Activated CD4-positive, alpha-beta memory T cell treated with anti-CD3 and anti-CD28 coated beads, Interleukin-2, amount 10 ng/mL, durations not matched to agents 7 days and 5 days (primary cell): ENCODE data around the gene GAS2L1. TPM values are rescaled to one million over a fixed set of nuclear protein-coding genes. Genes with fewer than 3 reads are reported as not detected.
A peak's percentile ranks its signal among the peaks of the same experiment; 100 is the strongest.

ENCODE experiments used
- CTCF ChIA-PET: fragments of 350-600 bp; sonication (Branson Sonifier 250); formaldehyde crosslinking; loops from one replicate; lab custom pipeline; 2021; ENCODE audit warnings: antibody characterized with exemption, inconsistent platforms; lab: Charles Lee
- POLR2A ChIA-PET: fragments of 350-600 bp; sonication (Branson Sonifier 250); formaldehyde crosslinking; loops from one replicate; lab custom pipeline; 2021; ENCODE audit warnings: antibody characterized with exemption; lab: Charles Lee
- DNase-seq: peaks from one replicate; pipeline ENCODE4 v3.0.0-alpha.2; 2020
- H3K27ac Mint-ChIP-seq: one replicate; pipeline ENCODE4 v1.8.0; 2021; ENCODE audit warnings: mild to moderate bottlenecking, mixed read lengths
- H3K27me3 Mint-ChIP-seq: one replicate; pipeline ENCODE4 v1.8.0; 2021; ENCODE audit warnings: mixed read lengths
- H3K36me3 Mint-ChIP-seq: one replicate; pipeline ENCODE4 v1.8.0; 2021; ENCODE audit warnings: low read depth, mixed read lengths
- H3K4me1 Mint-ChIP-seq: one replicate; pipeline ENCODE4 v1.8.0; 2021; ENCODE audit warnings: mixed read lengths
- H3K4me3 Mint-ChIP-seq: one replicate; pipeline ENCODE4 v1.8.0; 2021; ENCODE audit warnings: mild to moderate bottlenecking, mixed read lengths
- H3K9me3 Mint-ChIP-seq: one replicate; pipeline ENCODE4 v1.8.0; 2021; ENCODE audit warnings: mixed read lengths
- total RNA-seq, 2 experiments: library from RNA; stranded (reverse); gene quantifications; one replicate each; pipeline ENCODE4 v1.2.3, GENCODE V29; 2021

Gene GAS2L1
- total RNA-seq, 2 experiments from 2014 or later: 22.5 to 23.4 TPM

GRCh38 chr22:29313576-29314466, 7.4 kb downstream of the GAS2L1 start:
- ChIA-PET CTCF (interaction anchor here (0.6 to 1.8 kb wide), 6 partner anchors 7 to 44 kb away, joined by 3 to 7 read pairs (median 4); no protein-coding TSS in a partner anchor), POLR2A (interaction anchor here (0.6 to 1.5 kb wide), 6 partner anchors 8 to 240 kb away, joined by 3 to 5 read pairs (median 3); partner anchors contain the start of genes GAS2L1 and THOC5)
- H3K4me3 Mint-ChIP-seq: peak overlapping the region; percentile 13
- H3K4me1 Mint-ChIP-seq: peaks cover 48% of the 10 kb centered on the region
- no peaks in the 10 kb centered on the region for H3K9me3 Mint-ChIP-seq
- peaks cover 4% of the 10 kb centered on the region for H3K36me3 Mint-ChIP-seq
- H3K27me3 Mint-ChIP-seq: peaks cover 46% of the 10 kb centered on the region
- no peak for DNase-seq
- H3K27ac Mint-ChIP-seq: no peak overlapping the region

- POLR2A ChIA-PET: interaction anchor here (1.0 to 1.5 kb wide), 2 partner anchors 9 kb away, joined by 3 read pairs; partner anchors contain the start of gene GAS2L1
- peaks cover 39% of the 10 kb centered on the region for H3K4me1 Mint-ChIP-seq
- H3K4me3 Mint-ChIP-seq: peak overlapping the region; percentile 13
- H3K36me3 Mint-ChIP-seq: peaks cover 4% of the 10 kb centered on the region
- CTCF ChIA-PET: interaction anchor here (0.6 to 1.6 kb wide), 2 partner anchors 8 to 308 kb away, joined by 6 to 7 read pairs; no protein-coding TSS in a partner anchor
- no peaks in the 10 kb centered on the region for H3K9me3 Mint-ChIP-seq
- no peak overlapping the region for H3K27ac Mint-ChIP-seq
- no peak for DNase-seq
- H3K27me3 Mint-ChIP-seq: peaks cover 46% of the 10 kb centered on the region
Observed at GRCh38 chr22:29314537-29315285, 8.3 kb downstream of the GAS2L1 start.

GRCh38 chr22:29315286-29316140, 9.1 kb downstream of the GAS2L1 start, which contains the start of gene RASL10A:
TSS of gene RASL10A (minus strand) at chr22:29315697. CDS start at chr22:29315246, 451 bp downstream.
- ChIA-PET POLR2A (interaction anchor here (2.0 kb wide), 1 partner anchor 13 kb away, joined by 7 read pairs; no protein-coding TSS in a partner anchor), CTCF (no interaction called here)

GRCh38 chr22:29316141-29316828, 9.8 kb downstream of the GAS2L1 start:
- peaks cover 46% of the 10 kb centered on the region for H3K27me3 Mint-ChIP-seq
- CTCF ChIA-PET: interaction anchor here (0.9 to 1.4 kb wide), 3 partner anchors 10 to 71 kb away, joined by 3 read pairs; no protein-coding TSS in a partner anchor
- H3K4me3 Mint-ChIP-seq: peak overlapping the region; percentile 32
- H3K27ac Mint-ChIP-seq: no peak overlapping the region
- no peak for DNase-seq
- peaks cover 4% of the 10 kb centered on the region for H3K36me3 Mint-ChIP-seq
- POLR2A ChIA-PET: interaction anchor here (0.7 to 2.0 kb wide), 6 partner anchors 10 to 70 kb away, joined by 3 to 7 read pairs (median 4); partner anchors contain the start of genes EWSR1 and RHBDD3
- peaks cover 28% of the 10 kb centered on the region for H3K4me1 Mint-ChIP-seq
- H3K9me3 Mint-ChIP-seq: no peaks in the 10 kb centered on the region

More at GRCh38 chr22:29315286-29316140, 9.1 kb downstream of the GAS2L1 start, which contains the start of gene RASL10A:
- Mint-ChIP-seq H3K4me1 (peaks cover 36% of the 10 kb centered on the region), H3K27ac (no peak within 1 kb of the TSS), H3K9me3 (no peaks in the 10 kb centered on the region), H3K36me3 (peaks cover 4% of the 10 kb centered on the region), H3K4me3 (peak within 1 kb of the TSS; percentile 32), H3K27me3 (peaks cover 46% of the 10 kb centered on the region)
- DNase-seq: no peak

GRCh38 chr22:29317827-29318454, 11.5 kb downstream of the GAS2L1 start:
- CTCF ChIA-PET: interaction anchor here (1.4 kb wide), 1 partner anchor 15 kb away, joined by 3 read pairs; no protein-coding TSS in a partner anchor
- Mint-ChIP-seq H3K4me3 (no peak overlapping the region), H3K9me3 (no peaks in the 10 kb centered on the region), H3K4me1 (peaks cover 21% of the 10 kb centered on the region), H3K27me3 (peaks cover 37% of the 10 kb centered on the region), H3K36me3 (peaks cover 4% of the 10 kb centered on the region), H3K27ac (no peak overlapping the region)
- POLR2A ChIA-PET: interaction anchor here (1.0 to 2.0 kb wide), 3 partner anchors 8 to 15 kb away, joined by 3 to 7 read pairs (median 5); no protein-coding TSS in a partner anchor
- no peak for DNase-seq

GRCh38 chr22:29319072-29319471, 12.6 kb downstream of the GAS2L1 start:
- ChIA-PET POLR2A (no interaction called here), CTCF (no interaction called here)
- Mint-ChIP-seq H3K27ac (no peak overlapping the region), H3K9me3 (no peaks in the 10 kb centered on the region), H3K36me3 (peaks cover 4% of the 10 kb centered on the region), H3K4me1 (peaks cover 10% of the 10 kb centered on the region), H3K27me3 (peaks cover 26% of the 10 kb centered on the region), H3K4me3 (no peak overlapping the region)
- DNase-seq: no peak

GRCh38 chr22:29320546-29320945, 14.1 kb downstream of the GAS2L1 start:
- ChIA-PET CTCF (interaction anchor here (0.9 to 1.1 kb wide), 3 partner anchors 8 to 14 kb away, joined by 3 to 5 read pairs (median 4); partner anchors contain the start of gene GAS2L1), POLR2A (interaction anchor here (1.2 to 2.3 kb wide), 3 partner anchors 14 to 19 kb away, joined by 3 to 5 read pairs (median 4); partner anchors contain the start of gene GAS2L1)
- Mint-ChIP-seq H3K27ac (no peak overlapping the region), H3K4me1 (peaks cover 2% of the 10 kb centered on the region), H3K36me3 (no peaks in the 10 kb centered on the region), H3K27me3 (peaks cover 18% of the 10 kb centered on the region), H3K9me3 (no peaks in the 10 kb centered on the region), H3K4me3 (no peak overlapping the region)
- no peak for DNase-seq

- Mint-ChIP-seq H3K36me3 (no peaks in the 10 kb centered on the region), H3K27me3 (no peaks in the 10 kb centered on the region), H3K9me3 (no peaks in the 10 kb centered on the region), H3K4me3 (no peak overlapping the region), H3K4me1 (no peaks in the 10 kb centered on the region), H3K27ac (no peak overlapping the region)
- ChIA-PET CTCF (interaction anchor here (1.4 kb wide), 1 partner anchor 10 kb away, joined by 7 read pairs; no protein-coding TSS in a partner anchor), POLR2A (interaction anchor here (0.9 to 1.4 kb wide), 2 partner anchors 9 to 10 kb away, joined by 3 to 4 read pairs; no protein-coding TSS in a partner anchor)
- DNase-seq: no peak
Observed at GRCh38 chr22:29323641-29324040, 17.2 kb downstream of the GAS2L1 start.

GRCh38 chr22:29325356-29325755, 18.9 kb downstream of the GAS2L1 start:
- ChIA-PET POLR2A (interaction anchor here (1.4 kb wide), 1 partner anchor 8 kb away, joined by 5 read pairs; no protein-coding TSS in a partner anchor), CTCF (no interaction called here)
- Mint-ChIP-seq H3K4me1 (no peaks in the 10 kb centered on the region), H3K27me3 (no peaks in the 10 kb centered on the region), H3K9me3 (no peaks in the 10 kb centered on the region), H3K36me3 (no peaks in the 10 kb centered on the region), H3K27ac (no peak overlapping the region), H3K4me3 (no peak overlapping the region)
- DNase-seq: no peak

GRCh38 chr22:29325785-29326315, 19.4 kb downstream of the GAS2L1 start:
- no peaks in the 10 kb centered on the region for H3K4me1 Mint-ChIP-seq
- H3K9me3 Mint-ChIP-seq: no peaks in the 10 kb centered on the region
- no peak overlapping the region for H3K4me3 Mint-ChIP-seq
- H3K27ac Mint-ChIP-seq: no peak overlapping the region
- H3K27me3 Mint-ChIP-seq: no peaks in the 10 kb centered on the region
- H3K36me3 Mint-ChIP-seq: no peaks in the 10 kb centered on the region
- no peak for DNase-seq
- POLR2A ChIA-PET: interaction anchor here (1.4 kb wide), 1 partner anchor 9 kb away, joined by 5 read pairs; no protein-coding TSS in a partner anchor
- CTCF ChIA-PET: no interaction called here
